PC-9 (cell line): ENCODE data around the gene CRB2.

Experiments
- CTCF ChIP-seq: fragments of 200-600 bp; sonication (generic); conservative IDR thresholded peaks from 2 replicates; pipeline ENCODE4 v1.6.1; 2017; ENCODE audit warnings: mixed run types, antibody characterized with exemption, mild to moderate bottlenecking, moderate library complexity
- EZH2 ChIP-seq: fragments of 200-600 bp; sonication (generic); IDR thresholded peaks from 2 replicates; pipeline ENCODE4 v1.8.0; 2017; ENCODE audit warnings: antibody characterized with exemption, low read depth

GRCh38 chr9:123378025-123378424, 22.0 kb downstream of the CRB2 start:
- TF ChIP-seq CTCF = no peak
- TF ChIP-seq EZH2 = no peak
